IPS-11a (cell line): Measurements from ENCODE around the gene MRTO4.
"Not testable (repeated sequence)": the region's sequence is repeated elsewhere in the genome, so short reads cannot be mapped to it uniquely, and the experiment has no call there.

Experiments used
- H3K4me3 ChIP-seq: one replicate; pipeline ENCODE4 v1.5.1; 2013; ENCODE audit warnings: low read depth, low read length, control low read depth

Gene MRTO4

GRCh38 chr1:19251305-19252196 lies at the start of gene MRTO4, which contains the start of gene EMC1:
TSS of gene MRTO4 (plus strand) at chr1:19251805. CDS start at chr1:19251836, 31 bp downstream.
TSS of gene EMC1 (minus strand) at chr1:19251524. CDS start at chr1:19251509, 15 bp downstream.
- H3K4me3 ChIP-seq: peak within 1 kb of the TSS; percentile 100

- no peak overlapping the region for H3K4me3 ChIP-seq
These were observed 49.2 kb upstream of the MRTO4 start for GRCh38 chr1:19202396-19202795.

- no peak overlapping the region for H3K4me3 ChIP-seq
These were observed 48.2 kb upstream of the MRTO4 start for GRCh38 chr1:19203440-19203839.

- no peak overlapping the region for H3K4me3 ChIP-seq
These were observed 46.9 kb upstream of the MRTO4 start for GRCh38 chr1:19204446-19205266.

- H3K4me3 ChIP-seq: no peak overlapping the region
These were observed 46.2 kb upstream of the MRTO4 start for GRCh38 chr1:19205403-19205802.

GRCh38 chr1:19205845-19206244 lies 45.8 kb upstream of the MRTO4 start:
- no peak overlapping the region for H3K4me3 ChIP-seq

- H3K4me3 ChIP-seq: no peak overlapping the region
These were observed 44.7 kb upstream of the MRTO4 start for GRCh38 chr1:19206947-19207346.

- H3K4me3 ChIP-seq: peak overlapping the region; percentile 60
These were observed 42.7 kb upstream of the MRTO4 start for GRCh38 chr1:19208710-19209438.

GRCh38 chr1:19209439-19209989 lies 42.1 kb upstream of the MRTO4 start:
- peak overlapping the region; percentile 60 for H3K4me3 ChIP-seq

- peak within 1 kb of the TSS; percentile 60 for H3K4me3 ChIP-seq
These were observed 41.4 kb upstream of the MRTO4 start, which contains the start of gene UBR4 for GRCh38 chr1:19209990-19210771. TSS of gene UBR4 (minus strand) at chr1:19210266. CDS start at chr1:19210248, 18 bp downstream.

GRCh38 chr1:19210772-19211549 lies 40.6 kb upstream of the MRTO4 start:
- H3K4me3 ChIP-seq: peak overlapping the region; percentile 60

GRCh38 chr1:19212167-19212566 lies 39.4 kb upstream of the MRTO4 start:
- H3K4me3 ChIP-seq: no peak overlapping the region

GRCh38 chr1:19213580-19213979 lies 38.0 kb upstream of the MRTO4 start:
- no peak overlapping the region for H3K4me3 ChIP-seq

- not testable (repeated sequence) for H3K4me3 ChIP-seq
These were observed 35.0 kb upstream of the MRTO4 start for GRCh38 chr1:19216585-19216984.

- H3K4me3 ChIP-seq: no peak overlapping the region
These were observed 32.2 kb upstream of the MRTO4 start for GRCh38 chr1:19219451-19219850.

GRCh38 chr1:19220080-19220846 lies 31.3 kb upstream of the MRTO4 start:
- no peak overlapping the region for H3K4me3 ChIP-seq

GRCh38 chr1:19220991-19221390 lies 30.6 kb upstream of the MRTO4 start:
- no peak overlapping the region for H3K4me3 ChIP-seq

- no peak overlapping the region for H3K4me3 ChIP-seq
These were observed 29.0 kb upstream of the MRTO4 start for GRCh38 chr1:19222573-19222972.
